ENCODE data around the gene PLCB1.

PLCB1 gene

DNA sequence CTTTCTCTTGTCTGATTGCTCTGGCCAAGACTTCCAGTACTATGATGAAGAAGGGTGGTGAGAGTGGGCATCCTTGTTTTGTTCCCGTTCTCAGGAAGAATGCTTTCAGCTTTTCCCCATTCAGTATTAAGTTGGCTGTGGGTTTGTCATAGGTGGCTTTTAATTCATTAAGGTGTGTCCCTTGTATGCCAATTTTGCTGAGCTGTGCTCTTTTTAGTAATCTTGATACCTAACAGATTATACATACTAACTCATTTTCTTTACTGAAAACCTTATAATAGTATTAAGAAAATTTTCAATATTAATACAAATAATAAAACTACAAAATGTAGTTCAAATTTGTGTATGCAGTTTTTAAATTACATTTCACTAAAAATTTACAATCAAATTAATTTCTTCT, 557.3 kb downstream of the PLCB1 start:
- Histone ChIP-seq H3K79me2 (ENCODE audit: control insufficient read depth, low read length) (no peaks in the 10 kb centered on the region), H3K9me2 (replicated peaks; ENCODE audit: control insufficient read depth, low read length) (no peaks in the 10 kb centered on the region), H3F3A (ENCODE audit: control insufficient read depth, insufficient read depth) (no peaks in the 10 kb centered on the region), H3K4me3 (ENCODE audit: low read length) (no peak overlapping the region), H3K36me3 (ENCODE audit: control insufficient read depth, low read length) (no peaks in the 10 kb centered on the region), H3K4me1 (ENCODE audit: control insufficient read depth, low read length) (no peaks in the 10 kb centered on the region), H3K9me3 (ENCODE audit: control insufficient read depth, insufficient read depth, low read length) (no peaks in the 10 kb centered on the region), H3K27me3 (ENCODE audit: control insufficient read depth, low read length) (no peaks in the 10 kb centered on the region), H4K20me1 (ENCODE audit: control insufficient read depth, insufficient read depth, low read depth, low read length) (no peaks in the 10 kb centered on the region), H3K4me2 (ENCODE audit: low read length) (no peak overlapping the region), H3K27ac (ENCODE audit: low read depth, low read length) (no peak overlapping the region)
- TF ChIP-seq EZH2phosphoT487 (IDR thresholded peaks at IDR 0.05; ENCODE audit: borderline replicate concordance, low read length): no peak
- TF ChIP-seq, protein P1, sequence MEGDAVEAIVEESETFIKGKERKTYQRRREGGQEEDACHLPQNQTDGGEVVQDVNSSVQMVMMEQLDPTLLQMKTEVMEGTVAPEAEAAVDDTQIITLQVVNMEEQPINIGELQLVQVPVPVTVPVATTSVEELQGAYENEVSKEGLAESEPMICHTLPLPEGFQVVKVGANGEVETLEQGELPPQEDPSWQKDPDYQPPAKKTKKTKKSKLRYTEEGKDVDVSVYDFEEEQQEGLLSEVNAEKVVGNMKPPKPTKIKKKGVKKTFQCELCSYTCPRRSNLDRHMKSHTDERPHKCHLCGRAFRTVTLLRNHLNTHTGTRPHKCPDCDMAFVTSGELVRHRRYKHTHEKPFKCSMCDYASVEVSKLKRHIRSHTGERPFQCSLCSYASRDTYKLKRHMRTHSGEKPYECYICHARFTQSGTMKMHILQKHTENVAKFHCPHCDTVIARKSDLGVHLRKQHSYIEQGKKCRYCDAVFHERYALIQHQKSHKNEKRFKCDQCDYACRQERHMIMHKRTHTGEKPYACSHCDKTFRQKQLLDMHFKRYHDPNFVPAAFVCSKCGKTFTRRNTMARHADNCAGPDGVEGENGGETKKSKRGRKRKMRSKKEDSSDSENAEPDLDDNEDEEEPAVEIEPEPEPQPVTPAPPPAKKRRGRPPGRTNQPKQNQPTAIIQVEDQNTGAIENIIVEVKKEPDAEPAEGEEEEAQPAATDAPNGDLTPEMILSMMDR (IDR thresholded peaks at IDR 0.05; ENCODE audit: low read depth, low read length, poor library complexity, severe bottlenecking): no peak

DNA sequence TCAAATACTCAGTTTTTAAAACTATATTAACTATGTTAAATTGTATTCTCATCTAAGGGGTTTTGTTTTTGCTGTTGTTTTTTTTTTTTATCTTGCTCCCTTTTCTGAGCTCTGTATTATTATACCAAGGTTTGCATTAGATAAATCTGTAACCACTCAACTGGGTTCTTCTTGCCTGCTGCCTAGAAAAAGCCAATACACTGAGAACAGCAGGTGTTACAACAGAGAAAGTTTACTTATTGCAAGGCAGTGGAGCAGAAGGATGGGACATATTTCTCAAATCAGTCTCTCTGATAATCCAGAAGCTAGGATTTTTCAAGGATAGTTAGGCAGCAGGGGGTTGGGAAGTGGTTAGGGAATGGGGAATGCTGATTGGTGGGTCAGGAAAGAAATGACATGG, 558.0 kb downstream of the PLCB1 start:
- no peak overlapping the region for H3K27ac ChIP-seq (ENCODE audit: low read depth, low read length)
- H3K79me2 ChIP-seq (ENCODE audit: control insufficient read depth, low read length): no peaks in the 10 kb centered on the region
- no peaks in the 10 kb centered on the region for H3F3A ChIP-seq (ENCODE audit: control insufficient read depth, insufficient read depth)
- no peak overlapping the region for H3K4me2 ChIP-seq (ENCODE audit: low read length)
- no peaks in the 10 kb centered on the region for H3K27me3 ChIP-seq (ENCODE audit: control insufficient read depth, low read length)
- no peak overlapping the region for H3K4me3 ChIP-seq (ENCODE audit: low read length)
- no peaks in the 10 kb centered on the region for H4K20me1 ChIP-seq (ENCODE audit: control insufficient read depth, insufficient read depth, low read depth, low read length)
- no peaks in the 10 kb centered on the region for H3K9me2 ChIP-seq (replicated peaks; ENCODE audit: control insufficient read depth, low read length)
- no peaks in the 10 kb centered on the region for H3K4me1 ChIP-seq (ENCODE audit: control insufficient read depth, low read length)
- no peaks in the 10 kb centered on the region for H3K36me3 ChIP-seq (ENCODE audit: control insufficient read depth, low read length)
- no peaks in the 10 kb centered on the region for H3K9me3 ChIP-seq (ENCODE audit: control insufficient read depth, insufficient read depth, low read length)
- TF ChIP-seq, protein P1 (IDR thresholded peaks at IDR 0.05; ENCODE audit: low read depth, low read length, poor library complexity, severe bottlenecking): no peak

DNA sequence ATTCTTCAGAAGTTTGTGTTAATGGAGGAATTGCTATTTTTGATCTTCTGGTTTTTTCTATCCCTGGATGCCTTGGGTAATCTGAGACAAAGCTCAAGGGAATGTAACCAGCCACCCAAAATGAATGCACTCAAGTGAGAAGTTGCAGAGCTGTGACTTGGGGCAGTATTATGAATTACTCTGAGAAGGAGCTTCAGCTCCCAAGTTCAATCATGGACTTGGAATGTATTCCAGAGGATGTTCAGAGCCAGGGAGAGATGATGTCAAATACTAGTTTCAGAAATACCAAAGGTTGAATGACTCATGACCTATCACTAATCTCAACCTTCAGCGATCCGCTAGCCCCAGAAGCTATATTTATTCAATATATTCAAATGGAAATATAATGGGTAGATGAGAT, 561.6 kb downstream of the PLCB1 start:
- Histone ChIP-seq H4K20me1 (ENCODE audit: control insufficient read depth, insufficient read depth, low read depth, low read length) (no peaks in the 10 kb centered on the region), H3K4me1 (ENCODE audit: control insufficient read depth, low read length) (no peaks in the 10 kb centered on the region), H3K27me3 (ENCODE audit: control insufficient read depth, low read length) (no peaks in the 10 kb centered on the region), H3F3A (ENCODE audit: control insufficient read depth, insufficient read depth) (no peaks in the 10 kb centered on the region), H3K9me2 (replicated peaks; ENCODE audit: control insufficient read depth, low read length) (no peaks in the 10 kb centered on the region), H3K27ac (ENCODE audit: low read depth, low read length) (no peak overlapping the region), H3K9me3 (ENCODE audit: control insufficient read depth, insufficient read depth, low read length) (no peaks in the 10 kb centered on the region), H3K4me3 (ENCODE audit: low read length) (no peak overlapping the region), H3K79me2 (ENCODE audit: control insufficient read depth, low read length) (no peaks in the 10 kb centered on the region), H3K36me3 (ENCODE audit: control insufficient read depth, low read length) (no peaks in the 10 kb centered on the region), H3K4me2 (ENCODE audit: low read length) (no peak overlapping the region)
- TF ChIP-seq EZH2phosphoT487 (IDR thresholded peaks at IDR 0.05; ENCODE audit: borderline replicate concordance, low read length): no peak
- TF ChIP-seq, protein P1 (IDR thresholded peaks at IDR 0.05; ENCODE audit: low read depth, low read length, poor library complexity, severe bottlenecking): no peak

DNA sequence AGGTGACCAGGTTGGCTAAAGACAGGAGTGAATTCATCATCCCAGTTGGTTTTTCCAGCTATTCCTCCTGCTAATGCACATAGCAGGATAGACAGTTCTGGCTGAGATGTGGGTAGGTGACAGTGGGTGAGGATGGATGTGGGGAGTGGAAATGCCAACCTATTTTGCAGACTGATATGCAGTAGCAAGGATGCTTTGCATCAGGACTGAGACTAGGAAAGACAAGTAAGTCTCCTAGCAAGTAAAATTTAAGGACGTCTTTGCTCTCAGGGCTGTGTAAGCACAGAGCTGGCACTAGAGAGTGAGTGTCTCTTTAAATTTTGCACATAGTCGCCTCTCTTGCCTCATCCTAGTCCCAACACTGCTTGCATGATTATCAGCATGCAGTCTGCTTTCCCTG, 568.7 kb downstream of the PLCB1 start:
- TF ChIP-seq, protein P1 (IDR thresholded peaks at IDR 0.05; ENCODE audit: low read depth, low read length, poor library complexity, severe bottlenecking): no peak
- no peak for TF ChIP-seq EZH2phosphoT487 (IDR thresholded peaks at IDR 0.05; ENCODE audit: borderline replicate concordance, low read length)
- no peaks in the 10 kb centered on the region for H3K9me3 ChIP-seq (ENCODE audit: control insufficient read depth, insufficient read depth, low read length)
- H3K4me1 ChIP-seq (ENCODE audit: control insufficient read depth, low read length): no peaks in the 10 kb centered on the region
- no peaks in the 10 kb centered on the region for H3K27me3 ChIP-seq (ENCODE audit: control insufficient read depth, low read length)
- H4K20me1 ChIP-seq (ENCODE audit: control insufficient read depth, insufficient read depth, low read depth, low read length): no peaks in the 10 kb centered on the region
- H3K4me3 ChIP-seq (ENCODE audit: low read length): no peak overlapping the region
- no peaks in the 10 kb centered on the region for H3F3A ChIP-seq (ENCODE audit: control insufficient read depth, insufficient read depth)
- no peaks in the 10 kb centered on the region for H3K36me3 ChIP-seq (ENCODE audit: control insufficient read depth, low read length)
- H3K9me2 ChIP-seq (replicated peaks; ENCODE audit: control insufficient read depth, low read length): no peaks in the 10 kb centered on the region
- no peak overlapping the region for H3K27ac ChIP-seq (ENCODE audit: low read depth, low read length)
- no peak overlapping the region for H3K4me2 ChIP-seq (ENCODE audit: low read length)
- no peaks in the 10 kb centered on the region for H3K79me2 ChIP-seq (ENCODE audit: control insufficient read depth, low read length)
